Measurements from ENCODE around the gene SCGB2B2. TPM values are rescaled to one million over a fixed set of nuclear protein-coding genes. Genes with fewer than 3 reads are reported as not detected.
A peak's percentile ranks its signal among the peaks of the same experiment; 100 is the strongest.
"Not testable (repeated sequence)": the region's sequence is repeated elsewhere in the genome, so short reads cannot be mapped to it uniquely, and the experiment has no call there.

The SCGB2B2 gene
- total RNA-seq, 1 donor from 2014 or later, result 0.41 TPM

DNA sequence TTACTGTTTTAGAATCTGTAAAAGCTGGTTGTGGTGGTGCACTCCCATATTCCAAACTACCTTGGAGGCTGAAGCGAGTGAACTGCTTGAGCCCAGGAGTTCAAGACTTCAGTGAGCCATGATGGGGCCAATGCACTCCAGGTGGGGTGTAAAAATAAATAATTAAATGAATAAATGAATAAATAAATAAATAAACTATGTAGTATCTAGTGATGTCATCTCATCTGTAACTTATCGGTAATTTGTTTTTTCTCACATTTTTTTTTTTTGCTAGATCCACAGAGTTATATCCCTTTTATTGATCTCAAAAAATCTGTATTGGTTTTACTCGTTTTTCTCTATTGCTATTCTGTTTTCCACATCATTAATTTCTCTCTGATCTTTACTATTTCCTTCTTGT lies 5.0 kb downstream of the SCGB2B2 start:
- no peak for DNase-seq (ENCODE audit: low spot score in 2 of 2)
- FAIRE-seq, result no peak

- DNase-seq (ENCODE audit: low spot score in 2 of 2) (no peak), FAIRE-seq (no peak)
Observed at GRCh38 chr19:34669305-34669704, 7.7 kb downstream of the SCGB2B2 start.

DNA sequence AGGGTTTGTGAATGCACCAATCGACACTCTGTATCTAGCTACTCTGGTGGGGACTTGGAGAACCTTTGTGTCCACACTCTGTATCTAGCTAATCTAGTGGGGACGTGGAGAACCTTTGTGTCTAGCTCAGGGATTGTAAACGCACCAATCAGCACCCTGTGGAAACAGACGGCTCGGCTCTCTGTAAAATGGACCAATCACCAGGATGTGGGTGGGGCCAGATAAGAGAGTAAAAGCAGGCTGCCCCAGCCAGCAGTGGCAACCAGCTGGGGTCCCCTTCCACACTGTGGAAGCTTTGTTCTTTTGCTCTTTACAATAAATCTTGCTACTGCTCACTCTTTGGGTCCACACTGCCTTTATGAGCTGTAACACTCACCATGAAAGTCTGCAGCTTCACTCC lies 8.3 kb downstream of the SCGB2B2 start:
- not testable (repeated sequence) for DNase-seq (ENCODE audit: low spot score in 2 of 2); FAIRE-seq

GRCh38 chr19:34668077-34668689 lies 8.8 kb downstream of the SCGB2B2 start:
- not testable (repeated sequence) for FAIRE-seq; DNase-seq (ENCODE audit: low spot score in 2 of 2)

DNA sequence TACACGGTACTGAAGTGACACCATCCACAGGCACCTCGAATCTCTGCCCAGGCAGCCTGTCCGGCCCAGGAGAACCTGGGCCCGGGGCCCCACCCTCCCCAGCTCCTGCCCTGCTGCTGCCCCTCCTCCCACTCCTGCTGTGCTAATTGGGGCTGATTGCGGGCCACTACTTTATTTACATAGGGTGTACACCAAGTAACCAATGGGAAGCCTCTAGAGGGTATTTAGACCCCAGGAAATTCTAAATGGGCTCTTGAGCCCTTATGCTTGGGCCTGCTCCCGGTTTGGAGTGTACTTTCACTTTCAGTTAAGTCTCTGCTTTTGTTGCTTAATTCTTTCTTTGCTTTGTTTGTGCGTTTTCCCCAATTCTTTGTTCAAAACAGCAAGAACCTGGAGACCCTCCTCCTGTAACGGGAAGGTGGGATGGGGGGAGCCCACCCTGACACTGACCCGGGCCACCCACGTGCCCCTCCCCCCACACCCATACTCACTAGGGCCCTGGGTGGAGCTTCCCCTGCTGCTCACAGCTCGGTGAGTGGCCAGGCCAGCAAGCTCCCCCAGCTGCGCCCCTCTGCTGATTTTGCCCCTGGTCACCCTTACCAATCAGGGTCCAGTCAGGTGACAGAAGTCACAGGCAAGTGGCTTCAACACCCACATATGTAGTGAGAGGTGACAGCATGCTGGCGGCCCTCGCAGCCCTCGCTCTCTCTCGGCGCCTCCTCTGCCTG lies 9.4 kb downstream of the SCGB2B2 start:
- FAIRE-seq, result no peak

GRCh38 chr19:34666958-34667265 lies 10.0 kb downstream of the SCGB2B2 start:
- no peak for DNase-seq (ENCODE audit: low spot score in 2 of 2)
- no peak for FAIRE-seq

More for the DNA sequence above, 9.4 kb downstream of the SCGB2B2 start:
- no peak for DNase-seq (ENCODE audit: low spot score in 2 of 2)

GRCh38 chr19:34666200-34666957 lies 10.6 kb downstream of the SCGB2B2 start:
- DNase-seq (ENCODE audit: low spot score in 2 of 2), result no peak
- no peak for FAIRE-seq

- DNase-seq (ENCODE audit: low spot score in 2 of 2); FAIRE-seq: not testable (repeated sequence)
Observed at GRCh38 chr19:34665275-34665674, 11.7 kb downstream of the SCGB2B2 start.

GRCh38 chr19:34664870-34665269 lies 12.1 kb downstream of the SCGB2B2 start:
- DNase-seq (ENCODE audit: low spot score in 2 of 2) (no peak), FAIRE-seq (no peak)

DNA sequence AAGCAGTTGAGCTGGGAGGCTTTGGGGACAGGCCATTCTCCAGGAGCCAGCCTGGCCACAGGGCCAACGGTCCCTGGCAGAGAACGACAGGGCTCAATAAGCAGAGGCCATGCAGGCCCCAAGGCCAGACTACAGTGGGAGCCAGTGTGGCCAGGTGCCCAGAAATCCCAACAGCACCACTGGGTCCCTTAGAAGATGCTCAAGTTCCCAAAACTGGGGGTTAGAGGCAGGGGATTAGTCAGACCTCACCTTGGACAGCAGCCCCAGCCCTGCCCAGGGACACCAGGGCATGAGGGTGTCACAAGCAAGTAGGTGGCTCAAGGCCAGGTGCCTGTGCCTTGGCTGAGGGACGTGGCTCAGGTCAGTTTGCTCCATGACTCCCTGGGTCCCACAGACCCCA lies 12.8 kb downstream of the SCGB2B2 start:
- FAIRE-seq (no peak), DNase-seq (ENCODE audit: low spot score in 2 of 2) (no peak)

GRCh38 chr19:34662919-34663318 lies 14.0 kb downstream of the SCGB2B2 start:
- DNase-seq (ENCODE audit: low spot score in 2 of 2) (no peak), FAIRE-seq (no peak)

GRCh38 chr19:34661357-34661756 lies 15.6 kb downstream of the SCGB2B2 start:
- FAIRE-seq (no peak), DNase-seq (ENCODE audit: low spot score in 2 of 2) (no peak)

- DNase-seq (ENCODE audit: low spot score in 2 of 2) (no peak), FAIRE-seq (no peak)
Observed at GRCh38 chr19:34655651-34656050, 21.3 kb downstream of the SCGB2B2 start.

GRCh38 chr19:34654796-34655195 lies 22.2 kb downstream of the SCGB2B2 start:
- FAIRE-seq (no peak), DNase-seq (ENCODE audit: low spot score in 2 of 2) (no peak)

DNA sequence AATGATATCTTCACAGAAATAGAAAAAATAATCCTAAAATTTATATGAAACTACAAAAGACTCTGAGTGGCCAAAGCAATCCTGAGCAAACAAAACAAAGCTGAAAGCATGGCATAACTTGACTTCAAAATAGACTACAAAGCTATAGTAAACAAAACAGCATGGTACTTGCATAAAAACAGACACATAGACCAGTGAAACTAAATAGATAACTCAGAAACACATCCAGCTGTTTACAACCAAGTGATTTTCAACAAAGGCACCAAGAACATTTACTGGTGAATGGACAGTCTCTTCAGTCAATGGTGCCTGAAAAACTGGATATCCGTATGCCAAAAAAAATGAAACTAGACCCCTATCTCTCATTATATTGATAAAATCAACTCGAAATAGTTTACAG lies 25.2 kb downstream of the SCGB2B2 start:
- no peak for FAIRE-seq
- no peak for DNase-seq (ENCODE audit: low spot score in 2 of 2)

- FAIRE-seq (no peak), DNase-seq (ENCODE audit: low spot score in 2 of 2) (no peak)
Observed at GRCh38 chr19:34649886-34650543, 26.9 kb downstream of the SCGB2B2 start.

GRCh38 chr19:34645551-34645950 lies 31.4 kb downstream of the SCGB2B2 start:
- DNase-seq (ENCODE audit: low spot score in 2 of 2), result no peak
- FAIRE-seq, result no peak

DNA sequence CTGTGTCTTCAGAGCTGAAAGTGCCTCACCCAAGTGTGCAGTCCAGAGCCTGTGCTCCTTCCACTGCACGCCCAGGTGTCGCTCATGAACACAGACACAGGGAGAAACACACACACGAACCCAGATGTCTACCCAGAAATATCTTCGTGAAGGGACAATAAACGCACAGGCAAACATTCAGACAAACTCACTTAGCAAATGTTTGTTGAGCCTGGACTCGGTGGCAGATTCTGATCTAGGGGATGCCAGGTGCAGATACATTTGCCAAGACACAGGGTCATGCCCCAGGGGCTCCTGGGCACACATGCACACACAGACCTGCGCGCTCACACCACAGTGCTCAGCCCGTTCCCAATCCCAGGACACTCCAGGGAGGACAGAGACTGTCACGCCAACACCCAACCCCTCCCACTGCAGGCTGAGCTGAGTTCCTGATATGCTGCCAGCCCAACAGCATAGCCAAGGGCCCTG lies 31.9 kb downstream of the SCGB2B2 start:
- no peak for DNase-seq (ENCODE audit: low spot score in 2 of 2)
- FAIRE-seq, result no peak

- no peak for FAIRE-seq
Observed at GRCh38 chr19:34642241-34642640, 34.7 kb downstream of the SCGB2B2 start.

GRCh38 chr19:34639491-34640085 lies 37.4 kb downstream of the SCGB2B2 start:
- peak in 1 of 2 donors; percentile 12 for DNase-seq (ENCODE audit: low spot score in 2 of 2)

More at GRCh38 chr19:34642241-34642640, 34.7 kb downstream of the SCGB2B2 start:
- DNase-seq (ENCODE audit: low spot score in 2 of 2), result no peak

More at GRCh38 chr19:34639491-34640085, 37.4 kb downstream of the SCGB2B2 start:
- no peak for FAIRE-seq

Measured in frontal cortex (tissue), 4 donors.